ENCODE results near the gene CORIN.

Gene CORIN

DNA sequence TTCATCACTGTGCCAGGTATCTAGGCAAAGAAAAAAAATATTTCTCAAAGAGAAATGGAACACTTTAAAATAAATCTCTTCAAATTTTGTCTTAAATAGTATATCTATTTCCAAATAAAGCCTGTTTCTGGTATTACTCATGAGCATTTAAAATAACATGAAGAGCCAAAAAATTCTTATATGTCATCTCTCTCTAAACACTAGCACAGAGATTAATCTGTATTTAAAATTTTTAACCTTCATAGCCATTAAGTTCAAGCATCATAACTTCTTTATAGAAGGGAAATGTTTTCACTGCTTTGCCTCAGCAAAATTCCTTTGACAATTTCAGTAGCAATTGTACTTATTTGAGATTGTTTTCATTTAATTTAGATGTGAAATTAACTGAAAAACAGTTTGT, 5.1 kb upstream of the CORIN start:
- Mint-ChIP-seq H3K27me3 (no peaks in the 10 kb centered on the region), H3K4me3 (no peak overlapping the region), H3K27ac (no peak overlapping the region), H3K36me3 (peaks cover 17% of the 10 kb centered on the region), H3K9me3 (no peaks in the 10 kb centered on the region), H3K4me1 (peaks cover 10% of the 10 kb centered on the region)

DNA sequence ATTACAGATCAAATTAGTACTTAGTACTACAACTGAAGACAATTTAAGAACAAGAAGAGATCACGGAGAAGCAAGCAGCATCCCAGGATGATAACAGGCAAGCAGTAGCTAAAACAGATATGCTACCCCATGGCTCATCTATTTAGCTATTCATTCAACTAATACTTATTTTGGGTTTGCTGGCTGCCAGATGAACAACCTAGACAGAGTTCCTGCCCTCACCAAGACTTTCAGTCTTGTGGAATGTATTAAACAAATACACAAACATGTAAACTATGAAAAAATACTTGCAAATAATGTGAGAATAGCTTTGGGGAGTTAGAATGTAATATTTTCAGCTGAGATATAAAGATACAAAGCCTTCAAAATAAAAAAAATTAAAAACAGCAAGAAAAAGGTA, 2.4 kb upstream of the CORIN start:
- Mint-ChIP-seq H3K9me3 (no peaks in the 10 kb centered on the region), H3K27ac (no peak overlapping the region), H3K36me3 (peaks cover 6% of the 10 kb centered on the region), H3K4me1 (peaks cover 23% of the 10 kb centered on the region), H3K4me3 (no peak overlapping the region), H3K27me3 (peaks cover 1% of the 10 kb centered on the region)

DNA sequence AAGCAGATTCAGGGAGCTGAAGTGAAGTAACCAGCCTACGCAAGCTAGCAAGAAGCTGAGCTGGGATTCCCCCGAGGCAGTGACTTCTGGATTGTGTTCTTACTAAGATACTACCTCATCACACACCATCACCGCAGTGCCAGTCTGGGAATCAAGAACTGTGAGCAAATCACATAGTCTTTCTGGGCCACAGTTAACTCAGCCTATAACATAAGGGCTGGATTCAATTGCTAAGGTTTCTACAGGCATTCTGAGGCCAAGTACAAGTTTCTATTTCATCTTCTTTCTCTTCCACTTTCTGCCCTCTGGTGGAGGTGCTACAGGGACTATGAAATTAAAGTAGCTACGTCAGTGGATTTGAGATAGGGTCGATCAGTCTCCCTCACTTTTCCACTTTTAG, 1.4 kb upstream of the CORIN start:
- peaks cover 6% of the 10 kb centered on the region for H3K36me3 Mint-ChIP-seq
- no peak overlapping the region for H3K27ac Mint-ChIP-seq
- no peak overlapping the region for H3K4me3 Mint-ChIP-seq
- no peaks in the 10 kb centered on the region for H3K9me3 Mint-ChIP-seq
- peaks cover 1% of the 10 kb centered on the region for H3K27me3 Mint-ChIP-seq
- peaks cover 23% of the 10 kb centered on the region for H3K4me1 Mint-ChIP-seq

DNA sequence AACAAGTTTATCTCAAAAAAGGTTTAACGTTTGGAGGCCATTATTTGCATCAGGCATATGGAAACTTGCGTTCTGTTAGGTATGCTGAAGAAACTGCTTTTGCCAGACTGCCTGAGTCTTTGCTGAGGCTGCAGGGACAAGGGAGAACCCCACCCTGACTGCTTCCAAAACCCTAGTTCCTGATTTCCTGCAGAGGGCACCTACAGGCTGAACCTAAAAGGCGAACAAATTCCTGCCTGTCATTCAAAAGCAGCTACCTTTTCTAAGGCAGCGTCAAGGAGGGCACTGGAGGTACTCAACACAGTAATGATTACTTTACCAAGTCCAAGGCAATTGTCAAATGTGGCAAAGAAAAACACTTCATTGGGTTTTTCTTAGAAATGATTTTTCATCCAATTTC, 578 bp upstream of the CORIN start:
- Mint-ChIP-seq H3K27me3 (peaks cover 3% of the 10 kb centered on the region), H3K27ac (no peak overlapping the region), H3K4me1 (peaks cover 23% of the 10 kb centered on the region), H3K36me3 (no peaks in the 10 kb centered on the region), H3K4me3 (peak overlapping the region; percentile 86), H3K9me3 (no peaks in the 10 kb centered on the region)

DNA sequence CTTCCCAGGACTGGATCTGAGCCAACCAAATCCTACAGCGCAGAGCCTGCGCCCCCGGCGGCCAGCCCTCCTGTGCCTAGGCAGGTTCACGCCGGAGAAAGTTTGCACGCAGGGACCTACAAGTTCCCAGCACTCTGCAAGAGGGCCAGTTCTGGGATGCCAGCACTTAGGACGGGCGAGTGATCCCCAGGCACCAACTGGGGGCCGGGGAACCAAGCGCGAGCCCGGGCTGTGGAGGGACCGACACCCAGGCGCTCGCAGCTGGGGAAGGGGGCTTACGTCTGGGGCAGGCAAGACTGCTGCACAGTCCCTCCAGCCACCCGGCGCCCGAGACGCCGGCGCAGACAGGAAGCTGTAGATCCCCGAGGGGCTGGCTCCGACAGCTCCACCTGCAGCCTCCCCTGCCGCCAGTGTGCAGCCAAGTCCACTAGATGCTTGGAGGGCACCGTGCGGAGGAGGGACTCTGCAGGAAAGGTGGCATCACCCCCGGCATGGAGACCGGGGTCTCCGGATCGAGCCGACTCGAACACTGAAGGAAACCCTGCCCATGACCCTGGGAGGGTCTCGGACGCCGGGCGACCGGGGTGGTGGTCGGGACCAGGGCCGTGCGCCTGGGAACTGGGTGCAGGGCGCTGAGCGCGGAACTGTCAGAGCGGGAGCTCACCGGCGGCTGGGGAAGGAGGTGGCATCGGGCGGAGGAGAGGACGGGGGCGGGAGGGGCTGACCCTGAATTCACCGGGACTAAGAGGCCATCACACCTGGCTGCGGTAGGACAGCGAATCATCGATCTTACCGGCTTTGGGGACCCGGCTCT, 566 bp downstream of the CORIN start:
- no peaks in the 10 kb centered on the region for H3K9me3 Mint-ChIP-seq

DNA sequence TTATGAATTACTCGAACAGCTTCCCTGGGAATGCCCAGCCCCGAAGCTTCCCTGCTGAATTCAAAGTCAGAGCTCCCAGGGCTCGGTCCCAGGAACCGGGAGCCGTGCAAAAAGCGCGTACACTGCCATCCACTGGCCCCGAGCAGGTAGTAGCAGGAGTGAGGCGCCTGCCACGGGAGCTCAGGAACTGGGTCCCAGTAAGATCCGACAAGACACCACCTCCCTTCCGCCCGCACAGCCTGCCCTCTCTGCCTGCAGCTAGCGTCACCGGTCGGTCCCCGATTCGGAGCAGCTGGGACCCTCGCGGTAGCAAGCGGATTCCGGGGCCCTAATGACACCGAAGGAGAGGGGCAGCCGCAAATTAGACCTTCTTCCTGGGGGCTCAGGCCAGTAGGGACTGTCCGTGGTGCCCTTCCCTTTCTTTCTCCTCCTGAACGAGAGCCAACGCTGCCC, 1.2 kb downstream of the CORIN start:
- Mint-ChIP-seq H3K27me3 (peaks cover 4% of the 10 kb centered on the region), H3K9me3 (no peaks in the 10 kb centered on the region), H3K4me1 (peaks cover 27% of the 10 kb centered on the region), H3K27ac (no peak overlapping the region), H3K36me3 (no peaks in the 10 kb centered on the region), H3K4me3 (peak overlapping the region; percentile 86)

More for the DNA sequence above, 566 bp downstream of the CORIN start:
- Mint-ChIP-seq H3K4me1 (peaks cover 23% of the 10 kb centered on the region), H3K4me3 (peak overlapping the region; percentile 86), H3K27ac (no peak overlapping the region), H3K27me3 (peaks cover 3% of the 10 kb centered on the region), H3K36me3 (no peaks in the 10 kb centered on the region)

DNA sequence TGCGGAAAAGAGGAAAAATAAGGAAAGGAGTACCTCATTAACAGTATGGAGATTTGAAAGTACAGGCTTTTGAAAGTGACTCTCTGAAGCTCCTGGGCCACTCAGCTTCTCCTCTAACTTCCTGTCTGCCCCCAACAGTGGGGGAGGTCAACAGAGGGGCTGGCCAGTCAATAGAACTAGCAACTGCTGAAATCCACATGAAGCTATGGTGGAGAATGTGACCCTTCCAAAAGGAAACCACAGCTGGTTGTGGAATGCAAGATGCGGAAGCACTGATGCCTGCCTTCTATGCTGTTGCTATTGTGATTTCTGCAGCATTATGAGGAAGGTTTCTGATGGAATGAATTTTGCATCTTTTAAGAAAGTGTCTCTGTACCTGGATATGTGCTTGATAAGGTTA, 2.4 kb downstream of the CORIN start:
- H3K27ac Mint-ChIP-seq, result no peak overlapping the region
- no peaks in the 10 kb centered on the region for H3K9me3 Mint-ChIP-seq
- H3K27me3 Mint-ChIP-seq, result peaks cover 4% of the 10 kb centered on the region
- peaks cover 29% of the 10 kb centered on the region for H3K4me1 Mint-ChIP-seq
- peak overlapping the region; percentile 86 for H3K4me3 Mint-ChIP-seq
- no peaks in the 10 kb centered on the region for H3K36me3 Mint-ChIP-seq

DNA sequence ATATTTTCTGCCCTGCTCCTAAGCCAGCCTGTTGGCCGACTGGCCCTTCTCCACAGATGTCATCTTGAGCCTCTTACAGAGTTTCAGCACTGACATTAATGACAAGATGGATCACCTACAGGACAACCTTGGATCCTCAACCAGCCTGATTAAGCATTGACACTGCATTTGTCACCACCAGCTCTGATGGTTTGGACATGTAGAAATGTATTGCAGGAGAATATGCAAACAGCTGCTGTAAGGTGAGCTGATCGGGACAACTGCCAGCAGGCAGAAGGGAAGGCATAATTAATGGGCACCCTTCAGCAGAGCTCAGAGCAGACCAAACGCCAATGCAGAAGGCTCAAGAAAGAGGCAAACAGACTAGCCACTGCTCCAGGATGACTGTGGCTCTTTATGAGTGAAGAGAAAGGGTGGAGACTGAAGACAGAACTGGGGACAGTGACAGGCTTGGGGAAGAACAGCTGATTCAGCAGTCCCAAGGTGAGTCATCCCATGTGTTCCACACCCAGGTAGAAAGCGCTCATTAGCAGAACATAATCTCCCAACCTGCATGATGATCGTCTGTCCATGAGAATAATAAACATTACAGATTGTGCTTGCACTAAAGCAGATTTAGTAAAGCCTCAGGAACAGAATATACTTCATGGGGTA, 6.7 kb downstream of the CORIN start:
- no peak overlapping the region for H3K27ac Mint-ChIP-seq
- H3K4me3 Mint-ChIP-seq, result no peak overlapping the region
- no peaks in the 10 kb centered on the region for H3K9me3 Mint-ChIP-seq
- H3K27me3 Mint-ChIP-seq, result peaks cover 4% of the 10 kb centered on the region
- no peaks in the 10 kb centered on the region for H3K36me3 Mint-ChIP-seq
- peaks cover 28% of the 10 kb centered on the region for H3K4me1 Mint-ChIP-seq

DNA sequence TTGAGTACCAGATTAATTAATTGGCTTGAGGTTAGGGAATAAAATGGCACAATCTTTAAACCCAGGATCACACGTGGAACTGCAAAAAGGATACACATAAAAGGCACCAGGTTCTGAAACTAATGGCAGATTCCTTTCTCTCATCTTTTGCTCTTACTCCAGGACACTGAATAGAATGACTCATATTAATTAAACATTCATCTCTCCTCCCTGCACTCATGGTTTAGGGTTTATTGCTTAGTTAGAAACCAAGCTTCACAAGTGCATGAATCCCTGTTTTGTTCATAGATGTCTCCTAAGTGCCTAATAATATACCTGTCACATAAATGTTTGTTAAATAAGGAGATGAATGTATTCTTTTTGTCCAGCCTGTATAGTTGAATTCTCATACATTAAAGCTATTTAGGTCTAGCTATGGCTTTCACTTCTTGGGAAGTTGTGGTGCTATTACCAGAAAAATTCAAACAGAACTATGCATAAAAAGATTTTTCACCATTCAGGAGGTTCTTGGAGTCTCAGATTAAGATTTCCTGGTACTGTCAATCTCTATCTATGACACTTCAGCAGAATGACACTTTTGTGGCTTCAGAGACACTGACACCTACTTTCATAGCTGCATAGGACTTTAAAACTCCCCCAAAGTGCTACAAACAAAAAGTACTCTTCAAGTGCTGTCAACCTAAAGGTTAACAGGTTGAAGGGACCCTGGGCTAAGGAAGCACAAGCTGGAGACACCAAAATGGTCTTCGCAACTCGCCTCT, 7.4 kb downstream of the CORIN start:
- peaks cover 23% of the 10 kb centered on the region for H3K4me1 Mint-ChIP-seq
- H3K4me3 Mint-ChIP-seq, result no peak overlapping the region
- H3K36me3 Mint-ChIP-seq, result no peaks in the 10 kb centered on the region
- peaks cover 3% of the 10 kb centered on the region for H3K27me3 Mint-ChIP-seq
- no peak overlapping the region for H3K27ac Mint-ChIP-seq
- no peaks in the 10 kb centered on the region for H3K9me3 Mint-ChIP-seq

DNA sequence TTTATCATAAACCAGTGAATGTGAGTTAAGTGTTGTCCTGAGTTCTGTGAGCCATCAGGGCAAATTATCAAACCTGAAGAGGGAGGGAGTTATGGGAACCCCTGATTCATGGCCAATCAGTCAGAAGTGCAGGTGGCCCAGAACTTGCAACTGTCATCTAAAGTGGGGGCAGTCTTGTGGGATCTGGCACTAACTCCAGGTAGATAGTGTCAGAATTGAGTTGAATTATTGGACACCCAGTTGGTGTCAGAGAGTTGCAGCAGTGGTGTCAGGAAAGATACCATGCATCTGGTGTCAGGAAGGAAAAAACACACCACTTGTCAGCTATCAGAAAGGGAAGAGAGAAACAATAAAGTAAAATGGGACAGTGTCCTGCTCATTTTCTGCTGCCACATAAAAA, 8.4 kb downstream of the CORIN start:
- Mint-ChIP-seq H3K4me3 (no peak overlapping the region), H3K36me3 (no peaks in the 10 kb centered on the region), H3K27ac (no peak overlapping the region), H3K27me3 (peaks cover 3% of the 10 kb centered on the region), H3K9me3 (no peaks in the 10 kb centered on the region), H3K4me1 (peaks cover 23% of the 10 kb centered on the region)

DNA sequence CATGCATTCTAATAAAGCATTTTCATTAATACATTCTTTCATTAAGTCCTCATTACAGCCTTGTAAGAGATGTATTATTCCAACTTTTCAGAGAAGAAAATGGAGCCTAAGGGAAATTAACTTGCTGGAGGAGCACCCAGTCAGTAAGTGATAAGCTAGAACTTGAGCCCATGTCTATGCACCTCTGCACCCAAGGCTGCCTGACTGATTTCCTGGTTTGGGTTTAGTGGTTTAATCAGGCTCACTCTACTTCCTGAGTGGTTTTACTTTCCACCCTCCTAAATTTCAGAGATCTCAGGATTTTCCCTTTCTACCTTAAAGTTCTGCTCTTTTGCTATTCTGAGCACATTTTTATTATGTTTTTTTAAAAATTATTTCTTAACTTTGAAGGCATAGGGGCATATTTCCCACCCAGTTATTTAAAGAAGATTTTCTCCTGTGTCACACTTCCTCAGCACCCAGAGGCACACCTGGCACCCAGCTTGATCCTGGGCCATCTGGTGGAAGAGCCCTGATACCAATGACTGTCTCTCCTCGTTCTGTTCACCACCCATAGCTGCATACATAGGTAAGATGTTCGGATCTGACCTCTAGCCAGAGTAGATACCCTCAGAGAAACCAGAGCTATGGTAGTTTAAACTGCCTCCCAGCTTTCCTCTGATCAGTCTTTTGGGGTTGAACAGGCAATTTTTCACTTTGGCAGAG, 10.4 kb downstream of the CORIN start:
- Mint-ChIP-seq H3K27ac (no peak overlapping the region), H3K4me3 (no peak overlapping the region), H3K4me1 (peaks cover 23% of the 10 kb centered on the region), H3K27me3 (peaks cover 1% of the 10 kb centered on the region), H3K9me3 (no peaks in the 10 kb centered on the region), H3K36me3 (no peaks in the 10 kb centered on the region)

DNA sequence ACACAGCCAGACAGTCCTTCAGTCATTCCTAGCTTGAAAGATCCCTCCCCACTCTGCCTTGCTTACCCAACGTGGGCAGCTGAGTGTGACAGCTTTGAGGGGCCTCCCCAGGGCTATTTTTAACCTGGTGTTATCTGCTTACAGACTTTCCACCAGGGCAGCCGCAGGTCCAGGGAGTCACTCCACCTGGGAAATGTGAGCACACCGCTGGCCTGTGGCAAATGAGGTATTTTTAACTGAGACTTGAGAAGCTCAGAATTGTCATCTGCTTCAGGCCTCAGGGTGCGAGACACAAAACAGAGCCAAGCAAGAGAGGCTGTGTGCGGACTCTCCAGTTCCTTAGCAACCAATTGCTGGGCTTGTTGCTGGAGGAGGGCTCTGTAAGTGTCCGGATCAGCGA, 13.0 kb downstream of the CORIN start:
- Mint-ChIP-seq H3K36me3 (no peaks in the 10 kb centered on the region), H3K27me3 (peaks cover 3% of the 10 kb centered on the region), H3K27ac (no peak overlapping the region), H3K9me3 (no peaks in the 10 kb centered on the region), H3K4me1 (peaks cover 17% of the 10 kb centered on the region), H3K4me3 (no peak overlapping the region)

DNA sequence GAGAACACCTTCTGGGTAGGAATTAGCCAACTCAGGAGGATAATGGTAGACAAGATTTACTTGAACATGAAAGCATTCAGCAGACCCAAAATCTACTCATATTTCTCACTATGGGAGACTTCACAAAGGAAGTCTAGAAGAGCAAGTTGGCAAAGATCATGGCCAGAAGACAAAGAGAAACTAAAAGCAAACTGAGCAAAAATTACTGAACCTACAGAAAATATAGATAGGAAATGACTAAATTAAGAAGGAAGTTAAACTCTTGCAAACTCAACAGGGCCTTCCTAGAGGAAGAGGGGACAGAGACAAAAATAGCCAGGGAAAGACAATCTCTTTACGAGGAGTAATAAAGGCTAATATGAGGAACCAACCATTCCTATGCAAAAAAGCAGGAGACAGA, 18.7 kb downstream of the CORIN start:
- H3K9me3 Mint-ChIP-seq, result no peaks in the 10 kb centered on the region
- H3K27me3 Mint-ChIP-seq, result peaks cover 13% of the 10 kb centered on the region
- no peaks in the 10 kb centered on the region for H3K36me3 Mint-ChIP-seq
- H3K27ac Mint-ChIP-seq, result no peak overlapping the region
- H3K4me1 Mint-ChIP-seq, result no peaks in the 10 kb centered on the region
- H3K4me3 Mint-ChIP-seq, result no peak overlapping the region

DNA sequence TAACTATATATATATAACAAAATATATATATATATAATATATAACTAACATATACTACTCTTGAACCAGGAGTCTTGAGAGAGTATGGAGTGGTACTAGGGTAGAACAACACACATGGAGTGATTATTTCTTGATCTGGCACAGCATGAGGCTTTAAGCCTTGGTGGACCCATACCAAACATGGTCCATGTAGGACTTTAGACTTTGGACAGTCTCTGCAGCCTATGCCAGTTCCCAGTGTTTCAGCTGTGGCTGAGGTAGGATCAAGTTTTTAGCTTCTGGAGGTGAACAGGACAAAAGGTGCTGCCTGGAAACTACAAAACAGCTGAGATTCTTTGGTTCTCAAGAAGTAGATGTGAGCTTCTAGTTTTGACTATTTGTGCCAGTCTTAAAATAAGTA, 20.6 kb downstream of the CORIN start:
- no peaks in the 10 kb centered on the region for H3K4me1 Mint-ChIP-seq
- H3K9me3 Mint-ChIP-seq, result no peaks in the 10 kb centered on the region
- no peaks in the 10 kb centered on the region for H3K36me3 Mint-ChIP-seq
- no peak overlapping the region for H3K4me3 Mint-ChIP-seq
- peaks cover 15% of the 10 kb centered on the region for H3K27me3 Mint-ChIP-seq
- H3K27ac Mint-ChIP-seq, result no peak overlapping the region

DNA sequence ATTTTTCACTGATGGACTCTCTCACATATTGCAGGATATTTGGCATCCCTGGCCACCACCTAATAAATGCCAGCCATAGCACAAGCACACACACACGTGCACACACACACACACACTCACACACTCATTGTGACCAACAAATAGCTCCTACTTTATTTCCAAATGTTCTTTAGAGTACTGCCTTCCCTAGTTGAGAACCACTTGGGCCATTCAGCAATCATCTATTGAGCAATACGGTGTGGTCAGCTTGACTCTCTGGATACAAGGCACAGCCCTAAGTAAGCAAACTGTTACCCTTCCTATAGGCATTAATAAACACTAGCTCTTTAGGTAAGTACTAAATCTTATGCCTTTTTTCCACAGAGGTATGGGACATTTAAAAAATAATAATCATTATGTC, 21.1 kb downstream of the CORIN start:
- Mint-ChIP-seq H3K27ac (no peak overlapping the region), H3K27me3 (peaks cover 14% of the 10 kb centered on the region), H3K4me3 (no peak overlapping the region), H3K9me3 (no peaks in the 10 kb centered on the region), H3K4me1 (no peaks in the 10 kb centered on the region), H3K36me3 (no peaks in the 10 kb centered on the region)

Measured in activated naive CD4-positive, alpha-beta T cell treated with anti-CD3 and anti-CD28 coated beads, Interleukin-2, amount 50 U/mL, for 24 hours (primary cell).